Fibroblast of lung (primary cell): ENCODE data around the gene BCAN.

Experiments used
- EZH2 ChIP-seq: IDR thresholded peaks from 2 replicates; pipeline ENCODE4 v1.5.1; 2012; ENCODE audit warnings: low read length, control low read depth, mild to moderate bottlenecking; ENCODE audit errors: missing control alignments
- TF ChIP-seq, protein P1 (sequence below), 2 donors: IDR thresholded peaks in 1 of 2; conservative IDR thresholded peaks in 1 of 2; 1 replicate in 1 of 2; 2 replicates in 1 of 2; pipeline ENCODE4 v1.5.1; 2011 to 2012; ENCODE audit warnings: low read length in 2 of 2, control low read depth in 1 of 2, inconsistent platforms in 1 of 2, low read depth in 1 of 2, mild to moderate bottlenecking in 1 of 2

GRCh38 chr1:156616463-156616862 lies 25.5 kb upstream of the BCAN start:
- TF ChIP-seq, protein P1, sequence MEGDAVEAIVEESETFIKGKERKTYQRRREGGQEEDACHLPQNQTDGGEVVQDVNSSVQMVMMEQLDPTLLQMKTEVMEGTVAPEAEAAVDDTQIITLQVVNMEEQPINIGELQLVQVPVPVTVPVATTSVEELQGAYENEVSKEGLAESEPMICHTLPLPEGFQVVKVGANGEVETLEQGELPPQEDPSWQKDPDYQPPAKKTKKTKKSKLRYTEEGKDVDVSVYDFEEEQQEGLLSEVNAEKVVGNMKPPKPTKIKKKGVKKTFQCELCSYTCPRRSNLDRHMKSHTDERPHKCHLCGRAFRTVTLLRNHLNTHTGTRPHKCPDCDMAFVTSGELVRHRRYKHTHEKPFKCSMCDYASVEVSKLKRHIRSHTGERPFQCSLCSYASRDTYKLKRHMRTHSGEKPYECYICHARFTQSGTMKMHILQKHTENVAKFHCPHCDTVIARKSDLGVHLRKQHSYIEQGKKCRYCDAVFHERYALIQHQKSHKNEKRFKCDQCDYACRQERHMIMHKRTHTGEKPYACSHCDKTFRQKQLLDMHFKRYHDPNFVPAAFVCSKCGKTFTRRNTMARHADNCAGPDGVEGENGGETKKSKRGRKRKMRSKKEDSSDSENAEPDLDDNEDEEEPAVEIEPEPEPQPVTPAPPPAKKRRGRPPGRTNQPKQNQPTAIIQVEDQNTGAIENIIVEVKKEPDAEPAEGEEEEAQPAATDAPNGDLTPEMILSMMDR (conservative IDR thresholded peaks at IDR 0.05 in 1 of 2, IDR thresholded peaks at IDR 0.05 in 1 of 2; ENCODE audit: low read depth in 1 of 2, low read length in 2 of 2) = peak; percentile 13 to 21
- TF ChIP-seq EZH2 = no peak
